OCI-LY3 (cell line): ENCODE results near the gene TUBB3.

Experiments
- H2AFZ ChIP-seq: fragments of 200-600, 300-600 bp; shearing (Covaris generic); 2 replicates; pipeline ENCODE4 v1.6.0; 2014; ENCODE audit warnings: antibody characterized with exemption, low read depth, low read length
- H3K27ac ChIP-seq: fragments of 200-600, 300-600 bp; sonication (generic); 2 replicates; pipeline ENCODE4 v1.5.1; 2014; ENCODE audit warnings: mild to moderate bottlenecking, low read length, moderate library complexity, mixed read lengths
- H3K27me3 ChIP-seq: fragments of 200-600, 300-600 bp; sonication (generic); 2 replicates; pipeline ENCODE4 v1.6.1; 2014; ENCODE audit warnings: low read depth, low read length, mixed read lengths
- H3K36me3 ChIP-seq: fragments of 200-600, 300-600 bp; sonication (generic); replicated peaks from 2 replicates; pipeline ENCODE3; 2014; ENCODE audit warnings: low read depth, low read length, mixed read lengths
- H3K4me1 ChIP-seq: fragments of 300-600, 200-600 bp; sonication (generic); 2 replicates; pipeline ENCODE4 v1.6.1; 2014; ENCODE audit warnings: low read length, mixed read lengths
- H3K4me2 ChIP-seq: fragments of 200-600, 300-600 bp; sonication (generic); 2 replicates; pipeline ENCODE4 v1.6.1; 2014; ENCODE audit warnings: low read length, mixed read lengths
- H3K4me3 ChIP-seq: fragments of 300-600, 200-600 bp; sonication (generic); 2 replicates; pipeline ENCODE4 v1.5.1; 2014; ENCODE audit warnings: antibody characterized with exemption, mild to moderate bottlenecking, low read length, moderate library complexity
- H3K79me2 ChIP-seq: fragments of 300-600, 200-600 bp; shearing (Covaris generic); 2 replicates; pipeline ENCODE4 v1.6.1; 2014; ENCODE audit warnings: mild to moderate bottlenecking, low read length, mixed read lengths
- H3K9ac ChIP-seq: fragments of 300-600, 200-600 bp; shearing (Covaris generic); 2 replicates; pipeline ENCODE4 v1.6.0; 2014; ENCODE audit warnings: mild to moderate bottlenecking, low read length, moderate library complexity
- H3K9me3 ChIP-seq: fragments of 200-600, 300-600 bp; shearing (Covaris generic); 2 replicates; pipeline ENCODE4 v1.6.1; 2014; ENCODE audit warnings: low read length, mixed read lengths; ENCODE audit not compliant: insufficient read depth
- H4K20me1 ChIP-seq: fragments of 200-600, 300-600 bp; sonication (generic); 2 replicates; pipeline ENCODE4 v1.6.1; 2016; ENCODE audit warnings: low read length, mixed read lengths; ENCODE audit not compliant: insufficient read depth
- EZH2phosphoT487 ChIP-seq: fragments of 200-600 bp; shearing (Covaris generic); IDR thresholded peaks from 2 replicates; pipeline ENCODE4 v1.6.1; 2018; ENCODE audit warnings: antibody characterized with exemption, mixed run types, low read depth
- TF ChIP-seq, protein P1 (sequence below): fragments of 200-600, 300-600 bp; sonication (generic); IDR thresholded peaks from 2 replicates; pipeline ENCODE4 v1.5.1; 2014; ENCODE audit warnings: antibody characterized with exemption, low read length, low read depth

Gene TUBB3

DNA sequence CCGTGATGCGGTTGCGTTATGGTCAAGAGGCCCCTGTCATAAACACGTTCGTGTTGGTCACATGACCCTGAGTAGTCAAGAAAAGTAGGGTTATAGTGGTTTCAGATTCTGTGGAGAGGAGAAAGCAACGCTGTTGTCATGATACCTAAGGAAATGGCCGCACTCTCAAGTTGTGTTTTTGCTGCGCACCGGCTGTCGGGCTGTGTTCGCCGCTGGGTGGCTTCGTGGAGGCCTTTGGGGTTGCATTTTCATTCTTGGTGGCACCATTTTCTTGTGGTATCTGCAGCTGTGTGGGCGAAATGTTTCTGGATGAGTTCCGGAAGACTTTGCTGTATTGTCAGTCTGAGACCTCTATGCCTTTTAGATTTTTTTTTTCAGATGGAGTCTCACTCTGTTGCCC lies 60.4 kb downstream of the TUBB3 start:
- Histone ChIP-seq H3K27me3 (no peaks in the 10 kb centered on the region), H3K9ac (no peak overlapping the region), H4K20me1 (no peaks in the 10 kb centered on the region), H3K27ac (no peak overlapping the region), H3K79me2 (peaks cover 17% of the 10 kb centered on the region), H3K36me3 (peaks cover 64% of the 10 kb centered on the region), H2AFZ (no peak overlapping the region), H3K4me1 (peaks cover 27% of the 10 kb centered on the region), H3K4me3 (no peak overlapping the region), H3K9me3 (no peaks in the 10 kb centered on the region), H3K4me2 (no peak overlapping the region)
- TF ChIP-seq EZH2phosphoT487, result no peak
- TF ChIP-seq, protein P1, sequence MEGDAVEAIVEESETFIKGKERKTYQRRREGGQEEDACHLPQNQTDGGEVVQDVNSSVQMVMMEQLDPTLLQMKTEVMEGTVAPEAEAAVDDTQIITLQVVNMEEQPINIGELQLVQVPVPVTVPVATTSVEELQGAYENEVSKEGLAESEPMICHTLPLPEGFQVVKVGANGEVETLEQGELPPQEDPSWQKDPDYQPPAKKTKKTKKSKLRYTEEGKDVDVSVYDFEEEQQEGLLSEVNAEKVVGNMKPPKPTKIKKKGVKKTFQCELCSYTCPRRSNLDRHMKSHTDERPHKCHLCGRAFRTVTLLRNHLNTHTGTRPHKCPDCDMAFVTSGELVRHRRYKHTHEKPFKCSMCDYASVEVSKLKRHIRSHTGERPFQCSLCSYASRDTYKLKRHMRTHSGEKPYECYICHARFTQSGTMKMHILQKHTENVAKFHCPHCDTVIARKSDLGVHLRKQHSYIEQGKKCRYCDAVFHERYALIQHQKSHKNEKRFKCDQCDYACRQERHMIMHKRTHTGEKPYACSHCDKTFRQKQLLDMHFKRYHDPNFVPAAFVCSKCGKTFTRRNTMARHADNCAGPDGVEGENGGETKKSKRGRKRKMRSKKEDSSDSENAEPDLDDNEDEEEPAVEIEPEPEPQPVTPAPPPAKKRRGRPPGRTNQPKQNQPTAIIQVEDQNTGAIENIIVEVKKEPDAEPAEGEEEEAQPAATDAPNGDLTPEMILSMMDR, result no peak

DNA sequence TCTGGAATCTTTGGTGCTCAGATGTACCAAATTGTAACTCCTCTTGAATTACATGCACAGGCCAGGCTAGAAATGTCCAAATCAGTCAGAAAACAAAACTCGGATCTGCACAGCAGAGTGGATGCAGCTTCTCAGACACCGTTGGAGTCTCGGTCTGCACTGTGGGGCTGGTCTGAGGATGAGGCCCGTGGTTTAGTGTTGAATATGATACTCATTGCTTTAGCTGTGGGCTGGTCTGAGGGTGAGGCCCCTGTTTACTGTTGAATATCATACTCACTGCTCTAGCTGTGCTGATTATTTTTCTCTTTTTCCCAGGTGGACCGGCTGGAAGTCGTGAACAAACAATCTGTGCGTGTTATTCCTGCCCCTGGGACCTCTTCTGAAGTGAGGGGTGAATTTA lies 61.1 kb downstream of the TUBB3 start:
- Histone ChIP-seq H3K27me3 (no peaks in the 10 kb centered on the region), H3K9ac (no peak overlapping the region), H2AFZ (no peak overlapping the region), H4K20me1 (no peaks in the 10 kb centered on the region), H3K4me2 (no peak overlapping the region), H3K27ac (no peak overlapping the region), H3K79me2 (peaks cover 17% of the 10 kb centered on the region), H3K4me1 (peaks cover 27% of the 10 kb centered on the region), H3K4me3 (no peak overlapping the region), H3K9me3 (no peaks in the 10 kb centered on the region), H3K36me3 (peaks cover 67% of the 10 kb centered on the region)
- no peak for TF ChIP-seq EZH2phosphoT487
- TF ChIP-seq, protein P1, result no peak

DNA sequence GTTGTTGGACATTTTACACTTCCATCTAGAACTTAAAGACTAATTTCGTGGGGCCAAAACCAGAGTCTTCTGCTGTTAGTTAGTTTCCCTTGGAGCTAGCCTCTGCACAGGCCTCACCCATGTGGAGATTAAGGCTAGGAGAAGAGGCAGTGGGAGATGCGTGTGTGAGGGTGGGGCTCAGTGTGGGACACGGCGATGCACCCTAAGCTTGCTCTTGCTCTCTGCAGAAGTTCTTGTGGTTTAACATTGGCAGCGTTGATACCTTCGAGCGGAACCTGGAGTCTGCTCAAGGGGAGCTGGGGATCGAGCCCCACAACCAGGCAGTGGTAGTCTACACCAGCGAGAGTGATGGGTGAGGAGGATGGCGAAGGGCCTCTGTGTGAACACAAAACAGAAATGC lies 62.1 kb downstream of the TUBB3 start:
- Histone ChIP-seq H3K4me2 (no peak overlapping the region), H3K79me2 (peaks cover 15% of the 10 kb centered on the region), H3K4me1 (peaks cover 23% of the 10 kb centered on the region), H3K36me3 (peaks cover 63% of the 10 kb centered on the region), H3K27ac (no peak overlapping the region), H3K27me3 (no peaks in the 10 kb centered on the region), H3K4me3 (no peak overlapping the region), H3K9me3 (no peaks in the 10 kb centered on the region), H4K20me1 (no peaks in the 10 kb centered on the region), H2AFZ (no peak overlapping the region), H3K9ac (no peak overlapping the region)
- TF ChIP-seq EZH2phosphoT487, result no peak
- TF ChIP-seq, protein P1, result no peak
